Ishikawa (cell line): Measurements from ENCODE around the gene METTL17.
A peak's percentile ranks its signal among the peaks of the same experiment; 100 is the strongest.

Experiments
- CEBPB ChIP-seq: IDR thresholded peaks from 2 replicates; pipeline ENCODE4 v1.6.1; 2012
- CREB1 ChIP-seq: IDR thresholded peaks from 2 replicates; pipeline ENCODE4 v1.6.1; 2012; ENCODE audit warnings: low read depth
- EGR1 ChIP-seq: IDR thresholded peaks from 2 replicates; pipeline ENCODE4 v1.6.1; 2012
- EP300 ChIP-seq: IDR thresholded peaks from 2 replicates; pipeline ENCODE4 v1.6.1; 2012; ENCODE audit warnings: borderline replicate concordance
- FOXM1 ChIP-seq: IDR thresholded peaks from 2 replicates; pipeline ENCODE4 v1.6.1; 2012; ENCODE audit warnings: low read depth, borderline replicate concordance
- MAX ChIP-seq: IDR thresholded peaks from 2 replicates; pipeline ENCODE4 v1.6.1; 2012
- NFIC ChIP-seq: IDR thresholded peaks from 2 replicates; pipeline ENCODE4 v1.6.1; 2012
- RAD21 ChIP-seq: IDR thresholded peaks from 2 replicates; pipeline ENCODE4 v1.6.1; 2012; ENCODE audit warnings: low read depth
- REST ChIP-seq: IDR thresholded peaks from 2 replicates; pipeline ENCODE4 v1.6.1; 2012; ENCODE audit warnings: low read depth, mild to moderate bottlenecking
- TAF1 ChIP-seq: IDR thresholded peaks from 2 replicates; pipeline ENCODE4 v1.6.1; 2012; ENCODE audit warnings: low read depth, mild to moderate bottlenecking
- TCF12 ChIP-seq: IDR thresholded peaks from 2 replicates; pipeline ENCODE4 v1.6.1; 2012; ENCODE audit warnings: low read depth
- TEAD4 ChIP-seq: IDR thresholded peaks from 2 replicates; pipeline ENCODE4 v1.6.1; 2012
- USF1 ChIP-seq: IDR thresholded peaks from 2 replicates; pipeline ENCODE4 v1.6.1; 2012
- YY1 ChIP-seq: IDR thresholded peaks from 2 replicates; pipeline ENCODE4 v1.6.1; 2012; ENCODE audit warnings: low read depth
- ZBTB7A ChIP-seq: IDR thresholded peaks from 2 replicates; pipeline ENCODE4 v1.6.1; 2012; ENCODE audit warnings: low read depth

The METTL17 gene

DNA sequence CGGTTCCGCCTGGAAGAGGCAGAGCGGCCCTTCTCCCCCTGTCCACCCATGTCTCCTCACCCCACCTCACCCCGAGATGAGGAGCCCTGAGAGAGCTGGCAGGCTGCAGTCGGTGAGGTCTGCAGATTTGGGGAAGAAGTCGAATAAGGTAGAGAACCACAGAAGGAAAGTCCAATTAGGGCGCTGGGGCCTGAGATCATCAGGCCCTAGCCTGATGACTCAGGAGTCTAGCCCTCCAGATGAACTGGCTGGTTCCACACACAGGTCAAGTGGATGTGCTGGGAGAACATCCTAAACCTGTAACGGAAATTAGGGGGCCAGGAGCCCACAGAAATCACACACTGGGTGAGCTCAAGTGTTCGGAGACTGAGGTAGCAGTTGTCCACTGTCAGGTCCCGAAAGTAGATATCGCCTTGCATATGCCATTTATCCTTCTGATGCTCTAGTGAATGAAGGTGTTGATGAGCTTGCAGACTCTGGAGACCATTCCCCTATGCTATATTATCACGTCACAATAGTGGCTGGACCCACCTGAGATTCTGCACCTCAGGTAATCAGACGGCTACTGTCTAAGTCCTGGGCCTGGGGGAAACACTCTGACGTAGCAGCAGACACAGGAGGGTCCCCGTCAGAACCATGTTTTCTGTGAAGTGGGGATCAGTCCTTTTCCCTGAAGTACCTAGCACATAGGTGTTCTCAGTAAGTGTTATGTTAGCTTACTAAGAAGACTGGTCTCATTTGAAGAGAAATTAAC, 886 bp upstream of the METTL17 start:
- no peak for TF ChIP-seq TCF12
- TF ChIP-seq YY1 = no peak
- TF ChIP-seq ZBTB7A = no peak
- TF ChIP-seq NFIC = no peak
- TF ChIP-seq FOXM1 = no peak
- TF ChIP-seq TEAD4 = no peak
- TF ChIP-seq TAF1 = no peak
- TF ChIP-seq RAD21 = no peak
- no peak for TF ChIP-seq MAX
- no peak for TF ChIP-seq EGR1
- TF ChIP-seq CEBPB = no peak

GRCh38 chr14:20989471-20989786, 351 bp upstream of the METTL17 start:
- peak; percentile 54 for TF ChIP-seq TEAD4
- TF ChIP-seq CEBPB = no peak
- TF ChIP-seq REST = no peak
- TF ChIP-seq EGR1 = no peak
- TF ChIP-seq RAD21 = no peak

- TF ChIP-seq TAF1 (no peak), ZBTB7A (no peak), RAD21 (no peak), EGR1 (no peak), CREB1 (no peak), EP300 (no peak), TCF12 (no peak), YY1 (no peak), REST (no peak), USF1 (no peak), FOXM1 (no peak)
Measured at GRCh38 chr14:20996521-20996920, 6.7 kb downstream of the METTL17 start.

- TF ChIP-seq FOXM1 = no peak
- no peak for TF ChIP-seq TAF1
- no peak for TF ChIP-seq TEAD4
- no peak for TF ChIP-seq YY1
- no peak for TF ChIP-seq REST
- no peak for TF ChIP-seq USF1
Measured at GRCh38 chr14:20997115-20997514, 7.3 kb downstream of the METTL17 start.

DNA sequence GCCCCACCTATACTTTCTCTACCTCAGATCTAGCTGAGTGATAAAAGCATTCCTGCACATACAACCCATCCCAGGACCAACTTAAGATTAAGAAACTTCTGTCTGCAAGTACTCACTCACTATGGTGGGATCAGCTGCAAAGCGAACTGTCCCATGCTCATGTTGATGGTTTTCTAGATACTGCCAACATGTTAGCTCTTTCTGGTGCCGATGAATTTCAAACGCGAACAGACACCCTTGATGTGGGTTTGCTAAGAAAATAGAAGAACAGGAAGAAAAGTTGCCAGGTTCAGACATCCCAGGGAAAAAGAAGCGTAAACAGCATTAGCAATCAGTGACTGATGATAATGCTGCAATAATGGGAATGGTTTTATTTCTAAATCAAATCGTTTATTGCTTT, 7.8 kb downstream of the METTL17 start:
- no peak for TF ChIP-seq CREB1
- TF ChIP-seq ZBTB7A = no peak
- no peak for TF ChIP-seq CEBPB
- TF ChIP-seq FOXM1 = no peak
- no peak for TF ChIP-seq USF1
- TF ChIP-seq TAF1 = no peak
- TF ChIP-seq EGR1 = no peak
- TF ChIP-seq TCF12 = no peak
- TF ChIP-seq EP300 = no peak
- TF ChIP-seq NFIC = no peak
- no peak for TF ChIP-seq REST
- TF ChIP-seq YY1 = no peak
- TF ChIP-seq RAD21 = no peak
